Tibial nerve (tissue), 4 donors: Measurements from ENCODE around the gene CALU. TPM values are rescaled to one million over a fixed set of nuclear protein-coding genes. Genes with fewer than 3 reads are reported as not detected.

Experiments
- DNase-seq, 2 donors: peaks; one replicate each; pipeline ENCODE4 v3.0.0-alpha.2; 2019; ENCODE audit warnings: low spot score in 2 of 2
- H3K27ac ChIP-seq, 4 donors: fragments of 200-600 bp; sonication (generic) in 3 of 4; one replicate each; pipeline ENCODE4 v1.5.1; 2017 to 2019; ENCODE audit warnings: mild to moderate bottlenecking in 1 of 4
- H3K27me3 ChIP-seq, 2 donors: fragments of 200-600 bp; sonication (generic) in 1 of 2; one replicate each; pipeline versions ENCODE4 v1.5.1 to v1.6.0; 2017 to 2019
- H3K36me3 ChIP-seq, 3 donors: fragments of 200-600 bp; sonication (generic); one replicate each; pipeline ENCODE4 v1.5.1; 2018 to 2019
- H3K4me1 ChIP-seq, 4 donors: fragments of 200-600 bp; sonication (generic) in 3 of 4; one replicate each; pipeline ENCODE4 v1.5.1; 2017 to 2019
- H3K4me3 ChIP-seq, 4 donors: fragments of 200-600 bp; sonication (generic) in 3 of 4; one replicate each; pipeline ENCODE4 v1.5.1; 2017 to 2019; ENCODE audit warnings: mild to moderate bottlenecking in 1 of 4, moderate library complexity in 1 of 4
- H3K9me3 ChIP-seq, 4 donors: fragments of 200-600 bp; sonication (generic) in 3 of 4; one replicate each; pipeline ENCODE4 v1.5.1; 2017 to 2019
- EP300 ChIP-seq, 2 donors: sonication (generic); formaldehyde crosslinking; IDR thresholded peaks; one replicate each; pipeline ENCODE4 v1.6.1; 2017; ENCODE audit warnings: antibody characterized with exemption in 2 of 2, mild to moderate bottlenecking in 1 of 2
- POLR2A ChIP-seq, 2 donors: fragments of 450-650 bp; IDR thresholded peaks; one replicate each; pipeline ENCODE4 v1.6.1; 2017; ENCODE audit warnings: antibody characterized with exemption in 2 of 2, mild to moderate bottlenecking in 2 of 2, moderate library complexity in 2 of 2
- WGBS, 2 donors: methylation state at CpG; one replicate each; pipeline ENCODE4 v1.1.5; 2018; 5-methylcytosine and 5-hydroxymethylcytosine counted together
- total RNA-seq, 4 donors: library from RNA; depleted of rRNA; stranded (reverse); fragments of >200 nt; gene quantifications; one replicate each; pipeline ENCODE4 v1.1.0, GENCODE V29; 2016
- TF ChIP-seq, protein P1 (sequence below), 5 experiments: fragments of 200-600 bp in 3 of 5; fragments of 450-650 bp in 2 of 5; sonication (generic) in 3 of 5; IDR thresholded peaks; one replicate each; pipeline ENCODE4 v1.5.1; 2016 to 2019; ENCODE audit warnings: antibody characterized with exemption in 5 of 5, mild to moderate bottlenecking in 3 of 5, moderate library complexity in 2 of 5

Gene CALU
- total RNA-seq, 4 donors from 2014 or later, result 77.3 to 94.8 (median 90.0) TPM

DNA sequence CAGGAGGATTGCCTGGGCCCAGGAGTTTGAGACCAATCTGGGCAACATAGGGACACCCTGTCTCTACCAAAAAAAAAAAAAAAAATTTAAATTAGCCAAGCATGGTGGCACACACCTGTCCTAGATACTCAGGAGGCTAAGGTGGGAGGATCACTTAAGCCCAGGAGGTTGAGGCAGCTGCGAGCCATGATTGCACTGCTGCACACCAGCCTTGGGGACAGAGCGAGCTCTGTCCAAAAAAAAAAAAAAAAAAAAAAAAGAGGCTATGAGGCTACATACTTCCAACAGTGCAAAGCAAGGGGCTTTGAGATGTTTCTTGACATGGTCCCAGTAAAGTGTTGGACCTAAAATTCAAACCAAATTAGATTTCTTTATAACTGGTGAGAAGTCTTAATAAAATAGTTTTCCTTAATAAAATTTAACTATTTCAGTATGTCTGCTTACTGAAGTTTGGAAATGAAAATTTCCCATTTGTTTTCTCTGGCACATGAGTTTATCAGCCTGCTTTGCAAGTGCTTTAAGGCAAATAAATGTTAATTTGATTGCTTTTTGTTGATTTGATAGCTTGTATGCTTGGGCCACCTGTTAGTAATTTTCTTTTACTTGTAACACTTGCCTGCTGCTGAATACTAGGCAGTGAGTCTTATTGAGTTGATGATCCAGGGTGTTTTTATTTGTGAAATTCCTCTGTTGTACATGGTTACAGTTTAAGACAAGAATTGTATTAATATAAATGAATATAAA, 16.1 kb downstream of the CALU start:
- Histone ChIP-seq H3K9me3 (no peaks in the 10 kb centered on the region), H3K4me3 (no peak overlapping the region), H3K27ac (no peak overlapping the region), H3K27me3 (no peaks in the 10 kb centered on the region), H3K4me1 (peaks cover 0 to 16% (median 0%) of the 10 kb centered on the region in 4 donors), H3K36me3 (peaks cover 0 to 74% (median 2%) of the 10 kb centered on the region in 3 donors)
- TF ChIP-seq EP300 (IDR thresholded peaks at IDR 0.05), result no peak
- TF ChIP-seq, protein P1, sequence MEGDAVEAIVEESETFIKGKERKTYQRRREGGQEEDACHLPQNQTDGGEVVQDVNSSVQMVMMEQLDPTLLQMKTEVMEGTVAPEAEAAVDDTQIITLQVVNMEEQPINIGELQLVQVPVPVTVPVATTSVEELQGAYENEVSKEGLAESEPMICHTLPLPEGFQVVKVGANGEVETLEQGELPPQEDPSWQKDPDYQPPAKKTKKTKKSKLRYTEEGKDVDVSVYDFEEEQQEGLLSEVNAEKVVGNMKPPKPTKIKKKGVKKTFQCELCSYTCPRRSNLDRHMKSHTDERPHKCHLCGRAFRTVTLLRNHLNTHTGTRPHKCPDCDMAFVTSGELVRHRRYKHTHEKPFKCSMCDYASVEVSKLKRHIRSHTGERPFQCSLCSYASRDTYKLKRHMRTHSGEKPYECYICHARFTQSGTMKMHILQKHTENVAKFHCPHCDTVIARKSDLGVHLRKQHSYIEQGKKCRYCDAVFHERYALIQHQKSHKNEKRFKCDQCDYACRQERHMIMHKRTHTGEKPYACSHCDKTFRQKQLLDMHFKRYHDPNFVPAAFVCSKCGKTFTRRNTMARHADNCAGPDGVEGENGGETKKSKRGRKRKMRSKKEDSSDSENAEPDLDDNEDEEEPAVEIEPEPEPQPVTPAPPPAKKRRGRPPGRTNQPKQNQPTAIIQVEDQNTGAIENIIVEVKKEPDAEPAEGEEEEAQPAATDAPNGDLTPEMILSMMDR (IDR thresholded peaks at IDR 0.05), result no peak
- TF ChIP-seq POLR2A (IDR thresholded peaks at IDR 0.05), result no peak
- 61 to 73% methylated on average over 2 of the region's 2 CpGs for WGBS, 2 donors
- DNase-seq, result no peak

DNA sequence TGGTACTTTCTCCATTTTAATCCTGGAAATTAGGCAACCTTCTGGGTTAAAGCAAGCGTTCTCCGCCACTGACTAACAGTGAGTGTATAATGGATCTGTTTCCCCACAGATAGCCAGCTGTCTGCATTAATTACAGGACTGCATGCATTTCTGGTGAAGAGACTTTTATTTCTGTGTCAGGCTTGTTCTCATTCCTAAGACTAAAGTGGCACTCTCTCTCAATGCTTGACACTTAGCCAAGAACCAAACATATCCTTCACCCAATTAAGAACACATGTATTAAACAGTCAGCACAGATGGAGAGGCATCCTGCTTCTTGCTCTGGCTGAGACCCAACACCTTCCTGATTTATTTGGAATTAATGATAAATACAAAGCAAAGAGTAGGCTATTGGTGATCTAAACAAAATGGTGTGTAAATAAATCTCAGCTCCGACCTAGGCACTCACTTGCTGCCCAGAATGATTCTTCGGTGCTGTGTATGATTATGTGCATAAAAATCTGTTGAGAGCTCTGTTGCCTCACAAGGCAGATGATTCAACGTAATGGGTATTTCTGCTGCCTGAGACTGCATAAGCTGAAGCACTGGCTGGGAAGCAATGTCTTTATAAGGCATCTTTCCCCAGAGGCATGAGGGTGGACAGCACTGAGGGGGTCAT, 16.8 kb downstream of the CALU start:
- H3K9me3 ChIP-seq, result no peaks in the 10 kb centered on the region
- no peak overlapping the region for H3K27ac ChIP-seq
- 57 to 69% methylated on average over 5 of the region's 5 CpGs for WGBS, 2 donors
- peaks cover 0 to 75% (median 2%) of the 10 kb centered on the region in 3 donors for H3K36me3 ChIP-seq
- no peak for TF ChIP-seq EP300 (IDR thresholded peaks at IDR 0.05)
- no peak for TF ChIP-seq POLR2A (IDR thresholded peaks at IDR 0.05)
- TF ChIP-seq, protein P1 (IDR thresholded peaks at IDR 0.05), result no peak
- H3K4me1 ChIP-seq, result peaks cover 0 to 16% (median 0%) of the 10 kb centered on the region in 4 donors
- no peak for DNase-seq
- no peaks in the 10 kb centered on the region for H3K27me3 ChIP-seq
- no peak overlapping the region for H3K4me3 ChIP-seq

DNA sequence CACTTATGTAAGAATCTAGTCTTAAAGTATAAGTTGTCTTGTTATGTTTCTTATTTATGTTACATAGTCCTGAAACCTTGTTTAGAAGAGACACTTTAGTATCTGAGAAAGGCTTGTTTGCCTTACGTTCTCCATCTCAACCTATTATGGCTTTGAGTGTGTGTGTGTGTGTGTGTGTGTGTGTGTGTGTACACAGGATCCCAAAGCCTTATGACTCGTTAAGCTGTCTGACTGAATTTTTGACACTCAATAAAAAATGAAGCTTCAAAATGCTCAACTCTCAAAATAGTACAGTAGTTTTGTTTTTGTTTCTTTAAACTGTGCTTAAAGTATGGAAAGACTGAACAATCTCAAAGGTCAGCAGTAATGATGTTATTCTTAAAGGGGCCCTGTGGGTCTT, 18.0 kb downstream of the CALU start:
- DNase-seq, result no peak
- WGBS, 2 donors, result 50 to 57% methylated on average over 2 of the region's 2 CpGs
- no peaks in the 10 kb centered on the region for H3K27me3 ChIP-seq
- H3K27ac ChIP-seq, result peak overlapping the region in 1 of 4 donors; percentile 33
- TF ChIP-seq EP300 (IDR thresholded peaks at IDR 0.05) (no peak), POLR2A (IDR thresholded peaks at IDR 0.05) (no peak)
- TF ChIP-seq, protein P1 (IDR thresholded peaks at IDR 0.05), result no peak
- no peak overlapping the region for H3K4me3 ChIP-seq
- H3K9me3 ChIP-seq, result no peaks in the 10 kb centered on the region
- H3K4me1 ChIP-seq, result peaks cover 0 to 16% (median 0%) of the 10 kb centered on the region in 4 donors
- H3K36me3 ChIP-seq, result peaks cover 0 to 75% (median 2%) of the 10 kb centered on the region in 3 donors

- TF ChIP-seq EP300 (IDR thresholded peaks at IDR 0.05) (no peak), POLR2A (IDR thresholded peaks at IDR 0.05) (no peak)
- TF ChIP-seq, protein P1 (IDR thresholded peaks at IDR 0.05), result no peak
- peaks cover 0 to 16% (median 0%) of the 10 kb centered on the region in 4 donors for H3K4me1 ChIP-seq
- H3K36me3 ChIP-seq, result peaks cover 0 to 74% (median 3%) of the 10 kb centered on the region in 3 donors
- H3K4me3 ChIP-seq, result no peak overlapping the region
- H3K27me3 ChIP-seq, result no peaks in the 10 kb centered on the region
- no peak overlapping the region for H3K27ac ChIP-seq
- 90 to 94% methylated on average over 1 of the region's 1 CpG for WGBS, 2 donors
- no peak for DNase-seq
- H3K9me3 ChIP-seq, result no peaks in the 10 kb centered on the region
These were observed 19.4 kb downstream of the CALU start for GRCh38 chr7:128758553-128758952.

- Histone ChIP-seq H3K4me3 (no peak overlapping the region), H3K4me1 (peaks cover 0 to 16% (median 0%) of the 10 kb centered on the region in 4 donors), H3K27ac (no peak overlapping the region), H3K36me3 (peaks cover 0 to 74% (median 2%) of the 10 kb centered on the region in 3 donors), H3K27me3 (no peaks in the 10 kb centered on the region), H3K9me3 (no peaks in the 10 kb centered on the region)
- DNase-seq, result no peak
- TF ChIP-seq EP300 (IDR thresholded peaks at IDR 0.05) (no peak), POLR2A (IDR thresholded peaks at IDR 0.05) (no peak)
- TF ChIP-seq, protein P1 (IDR thresholded peaks at IDR 0.05), result no peak
These were observed 20.1 kb downstream of the CALU start for GRCh38 chr7:128759242-128759641.
